GM15510 (cell line): ENCODE measurements around the gene MACROD2.

Source experiments
- POLR2A ChIP-seq: IDR thresholded peaks from 3 replicates; pipeline ENCODE4 v1.6.1; 2011; ENCODE audit warnings: borderline replicate concordance; ENCODE audit not compliant: insufficient read length; ENCODE audit errors: extremely low read depth

MACROD2 gene

DNA sequence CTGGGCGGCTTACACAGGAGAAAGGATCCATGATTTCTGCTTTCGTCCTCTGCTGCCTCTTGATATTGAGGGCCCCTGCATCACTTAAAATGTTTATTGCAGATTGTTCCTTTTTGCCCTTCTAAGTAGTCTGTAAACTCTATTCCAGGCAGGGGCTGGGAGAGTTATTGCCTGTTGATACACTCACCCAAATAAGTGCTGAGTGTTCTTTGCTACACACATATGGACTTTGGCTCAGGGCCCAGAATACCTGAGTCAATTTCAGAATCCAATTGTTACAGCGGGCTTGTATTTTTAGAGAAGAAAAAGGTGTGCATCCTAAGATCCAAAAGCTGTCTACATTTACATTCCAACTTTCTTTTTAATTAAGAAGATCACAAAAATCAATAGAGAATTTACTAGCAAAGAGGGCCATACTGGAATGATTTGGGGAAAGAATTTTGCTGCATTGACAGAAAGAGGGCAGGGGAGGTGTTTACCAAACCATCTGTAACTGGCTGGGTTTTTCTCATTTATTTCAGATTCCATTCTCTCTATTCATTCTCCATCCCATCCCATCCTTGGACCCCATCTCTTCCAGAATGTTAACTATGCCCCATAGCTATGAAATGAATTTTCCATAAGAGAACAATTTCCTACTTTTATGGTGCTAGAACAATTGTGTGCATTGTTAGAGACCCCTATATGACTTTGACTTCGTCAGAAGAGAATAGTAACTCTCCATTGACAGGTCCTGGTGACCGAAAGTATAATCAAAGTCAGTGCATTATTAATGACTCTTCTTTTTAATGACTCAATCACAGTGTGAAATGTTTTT is 1302.0 kb downstream of the MACROD2 start:
- TF ChIP-seq POLR2A = no peak

DNA sequence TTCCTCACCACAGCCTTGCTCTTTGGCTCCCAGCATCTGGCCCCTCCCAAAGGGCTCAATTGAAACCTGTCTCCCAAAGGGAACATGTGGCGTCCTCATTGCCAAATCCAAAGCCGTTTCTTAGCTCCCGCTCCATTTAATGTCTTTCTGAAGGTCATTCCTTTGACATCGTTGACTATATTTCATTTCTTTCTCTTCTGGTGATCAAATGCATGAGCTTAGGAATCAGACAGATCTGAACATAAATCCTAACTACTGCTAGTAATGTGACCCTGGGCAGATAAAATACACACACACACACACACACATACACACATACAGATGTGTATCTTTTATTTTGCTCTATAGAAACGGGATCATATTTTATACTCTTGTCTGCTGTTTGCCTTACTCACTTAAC is 1306.8 kb downstream of the MACROD2 start:
- no peak for TF ChIP-seq POLR2A

DNA sequence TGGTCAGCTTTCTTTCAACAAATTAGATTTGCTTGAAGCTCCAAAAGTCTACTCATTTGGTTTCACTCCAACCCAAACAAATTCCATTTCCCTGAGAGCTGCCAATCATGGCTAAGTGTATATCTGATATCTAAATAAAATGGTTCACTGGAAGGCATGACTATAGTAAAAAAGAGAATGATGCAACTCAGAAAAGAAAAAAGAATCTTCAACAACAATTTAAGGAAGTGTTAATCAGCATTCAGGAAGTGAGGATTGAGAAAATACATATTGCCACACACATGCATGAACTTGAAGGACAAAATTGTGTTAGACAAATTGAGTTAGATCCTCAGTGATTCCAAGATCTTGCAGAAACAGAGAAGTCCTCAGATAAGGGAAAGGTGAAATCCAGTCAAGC is 1315.0 kb downstream of the MACROD2 start:
- no peak for TF ChIP-seq POLR2A

- TF ChIP-seq POLR2A = no peak
Measured at GRCh38 chr20:15316556-15316955, 1321.2 kb downstream of the MACROD2 start.

- no peak for TF ChIP-seq POLR2A
Measured at GRCh38 chr20:15317546-15318232, 1322.4 kb downstream of the MACROD2 start.

GRCh38 chr20:15318682-15319081 is 1323.4 kb downstream of the MACROD2 start:
- no peak for TF ChIP-seq POLR2A

GRCh38 chr20:15319439-15319838 is 1324.1 kb downstream of the MACROD2 start:
- no peak for TF ChIP-seq POLR2A

- no peak for TF ChIP-seq POLR2A
Measured at GRCh38 chr20:15320941-15321340, 1325.6 kb downstream of the MACROD2 start.

DNA sequence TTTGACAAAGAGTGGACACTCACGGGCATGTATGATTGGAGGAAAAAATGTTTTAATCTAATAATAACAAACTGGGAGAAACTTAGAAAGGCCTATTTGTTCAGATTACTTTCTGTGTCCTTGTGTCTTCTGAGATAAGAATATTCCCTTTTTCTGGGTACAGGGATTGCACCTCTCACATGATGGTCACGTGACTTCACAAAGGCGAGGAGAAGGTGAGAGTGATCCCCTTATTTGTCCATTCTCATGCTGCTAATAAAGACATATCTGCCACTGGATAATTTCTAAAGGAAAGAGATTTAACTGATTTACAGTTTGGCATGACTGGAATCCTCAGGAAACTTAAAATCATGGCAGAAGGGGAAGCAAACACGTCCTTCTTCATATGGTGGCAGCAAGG is 1331.8 kb downstream of the MACROD2 start:
- TF ChIP-seq POLR2A = no peak

DNA sequence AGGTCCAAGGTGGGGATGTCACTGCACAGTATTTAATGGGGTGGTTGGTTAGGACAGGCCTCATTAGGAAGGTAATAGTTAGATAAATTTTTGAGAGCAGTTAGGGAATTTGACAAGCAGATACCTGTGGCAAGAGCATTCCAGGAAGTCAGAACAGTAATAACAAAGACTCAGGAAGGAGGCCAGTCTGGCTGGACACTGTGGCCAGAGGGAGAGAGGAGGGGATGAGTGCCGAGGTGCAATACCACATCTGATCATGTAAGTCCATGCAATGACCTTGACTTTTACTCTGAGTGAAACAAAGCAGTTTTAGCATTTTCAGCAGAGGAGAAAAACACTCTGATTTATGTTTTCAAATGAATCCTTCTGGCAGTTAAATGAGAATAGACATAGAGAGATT is 1332.8 kb downstream of the MACROD2 start:
- TF ChIP-seq POLR2A = no peak

DNA sequence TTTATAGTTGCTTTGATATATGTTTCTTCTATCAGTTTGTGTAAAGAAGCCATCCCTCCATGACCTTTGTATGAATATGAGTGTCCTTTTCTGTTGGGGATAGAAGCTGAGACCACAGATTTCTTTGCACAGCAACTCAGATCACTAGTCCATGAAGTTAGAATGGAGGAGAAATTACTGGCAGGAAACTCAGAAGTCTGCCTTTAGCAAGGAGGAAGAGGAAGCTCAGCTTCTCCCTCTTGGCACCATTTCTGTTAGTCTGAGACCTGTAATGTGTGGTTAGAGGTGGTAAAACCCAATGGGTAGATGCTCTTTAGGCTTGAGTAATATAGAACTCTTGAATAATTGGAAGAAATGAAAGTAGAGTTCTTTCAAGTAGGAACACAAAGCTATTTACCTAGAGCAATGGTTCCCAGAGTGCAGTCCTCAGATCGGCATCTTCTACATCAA is 1337.4 kb downstream of the MACROD2 start:
- TF ChIP-seq POLR2A = no peak

DNA sequence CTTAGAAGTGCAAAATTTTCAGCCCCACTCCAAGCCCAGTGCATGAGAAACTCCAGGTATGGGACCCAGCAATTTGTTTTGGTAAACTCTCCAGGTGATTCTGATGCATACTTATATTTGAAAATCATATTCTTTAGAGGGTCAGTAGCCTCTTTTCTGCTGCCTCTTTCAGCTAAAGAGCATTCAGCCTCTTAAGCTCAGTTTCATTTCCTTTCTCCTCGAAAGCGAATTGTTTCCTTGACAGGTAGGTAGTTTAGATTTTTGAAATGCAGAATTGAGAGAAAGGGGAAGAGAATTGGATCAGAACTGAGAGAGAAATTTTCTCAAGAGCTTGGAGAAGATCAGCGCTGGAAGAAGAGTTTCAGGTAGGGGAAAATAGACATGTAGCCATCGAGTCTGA is 1337.9 kb downstream of the MACROD2 start:
- no peak for TF ChIP-seq POLR2A

- TF ChIP-seq POLR2A = no peak
Measured at GRCh38 chr20:15336011-15336410, 1340.7 kb downstream of the MACROD2 start.

GRCh38 chr20:15336536-15336935 is 1341.2 kb downstream of the MACROD2 start:
- TF ChIP-seq POLR2A = no peak

GRCh38 chr20:15339264-15339663 is 1343.9 kb downstream of the MACROD2 start:
- no peak for TF ChIP-seq POLR2A

GRCh38 chr20:15342991-15343523 is 1347.7 kb downstream of the MACROD2 start:
- TF ChIP-seq POLR2A = no peak
